ENCODE results near the gene EP400.

Gene EP400

DNA sequence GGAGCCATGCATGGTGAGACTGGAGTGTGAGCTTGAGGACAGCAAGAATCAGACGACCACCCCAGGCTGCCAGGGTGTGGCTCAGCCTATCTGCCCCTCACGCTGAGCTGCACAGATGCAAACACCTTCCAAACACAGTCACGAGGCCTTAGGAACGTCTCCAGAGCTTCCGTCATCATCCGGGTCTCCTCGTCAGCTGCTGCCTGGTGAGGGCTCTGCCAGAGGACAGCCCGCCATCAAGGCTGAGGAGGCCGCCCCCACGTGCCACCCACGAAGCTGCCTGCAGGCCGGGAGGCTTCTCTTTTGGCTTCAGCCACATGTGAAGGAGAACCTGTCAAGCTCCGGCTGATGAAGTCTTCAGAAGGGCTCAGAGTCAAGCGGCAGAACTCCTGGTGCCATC is 180.9 kb downstream of the EP400 start:
- no peak for DNase-seq

All from effector CD8-positive, alpha-beta T cell (primary cell).